HepG2 (cell line): Measurements from ENCODE around the gene WDR59. TPM values are rescaled to one million over a fixed set of nuclear protein-coding genes. Genes with fewer than 3 reads are reported as not detected.

ENCODE experiments used
- CSRNP1 ChIP-seq: sonication (generic); formaldehyde crosslinking; IDR thresholded peaks from 2 replicates; pipeline ENCODE4 v1.8.1; 2023; ENCODE audit warnings: mild to moderate bottlenecking, missing genetic modification reagents
- EZH2 ChIP-seq: conservative IDR thresholded peaks from 2 replicates; pipeline ENCODE4 v1.6.1; 2012; ENCODE audit warnings: mild to moderate bottlenecking, low read depth, low read length, moderate library complexity
- FOXA3 ChIP-seq: IDR thresholded peaks from 2 replicates; pipeline ENCODE4 v1.6.1; 2016; ENCODE audit warnings: missing genetic modification reagents, missing compliant biosample characterization
- GATA4 ChIP-seq: sonication (generic); IDR thresholded peaks from 2 replicates; pipeline ENCODE4 v1.6.1; 2016; ENCODE audit warnings: antibody characterized with exemption, low read depth, borderline replicate concordance
- GATAD2A ChIP-seq: IDR thresholded peaks from 2 replicates; pipeline ENCODE4 v1.6.1; 2016
- JDP2 ChIP-seq: sonication (generic); formaldehyde crosslinking; IDR thresholded peaks from 2 replicates; pipeline ENCODE4 v1.8.1; 2022; ENCODE audit warnings: missing genetic modification reagents, borderline replicate concordance
- MEIS1 ChIP-seq: sonication (generic); formaldehyde crosslinking; IDR thresholded peaks from 2 replicates; pipeline ENCODE4 v1.9.0; 2021; ENCODE audit warnings: mild to moderate bottlenecking, missing genetic modification reagents, moderate library complexity, borderline replicate concordance
- MIXL1 ChIP-seq: IDR thresholded peaks from 2 replicates; pipeline ENCODE4 v1.6.1; 2016
- MLLT10 ChIP-seq: sonication (generic); formaldehyde crosslinking; IDR thresholded peaks from 2 replicates; pipeline ENCODE4 v1.4.0; 2020; ENCODE audit warnings: missing genetic modification reagents
- PLSCR1 ChIP-seq: sonication (generic); formaldehyde crosslinking; IDR thresholded peaks from 2 replicates; pipeline ENCODE4 v1.5.0; 2020; ENCODE audit warnings: missing genetic modification reagents, mild to moderate bottlenecking, borderline replicate concordance
- POLR2AphosphoS2 ChIP-seq: IDR thresholded peaks from 2 replicates; pipeline ENCODE4 v1.6.1; 2011; ENCODE audit warnings: low read depth, low read length, improper control_type of control experiment
- SRSF9 ChIP-seq: fragments of 200-400 bp; formaldehyde crosslinking; IDR thresholded peaks from 2 replicates; pipeline ENCODE4 v1.6.1; 2018; ENCODE audit warnings: borderline replicate concordance, mild to moderate bottlenecking, low read depth, low read length; ENCODE audit not compliant: insufficient read depth, poor library complexity, severe bottlenecking
- TAF15 ChIP-seq: fragments of 200-400 bp; formaldehyde crosslinking; IDR thresholded peaks from one replicate; pipeline ENCODE4 v1.6.1; 2018; ENCODE audit warnings: mild to moderate bottlenecking, low read depth, low read length; ENCODE audit not compliant: poor library complexity, severe bottlenecking
- THYN1 ChIP-seq: sonication (generic); formaldehyde crosslinking; IDR thresholded peaks from 2 replicates; pipeline ENCODE4 v1.8.1; 2023; ENCODE audit warnings: low read depth, mild to moderate bottlenecking, moderate library complexity, missing genetic modification reagents, borderline replicate concordance
- TSC22D2 ChIP-seq: sonication (generic); formaldehyde crosslinking; IDR thresholded peaks from 2 replicates; pipeline ENCODE4 v1.5.1; 2020; ENCODE audit warnings: missing genetic modification reagents, mild to moderate bottlenecking, borderline replicate concordance
- ZBTB37 ChIP-seq: sonication (generic); formaldehyde crosslinking; IDR thresholded peaks from 2 replicates; pipeline ENCODE4 v1.4.0; 2020; ENCODE audit warnings: mild to moderate bottlenecking, missing genetic modification reagents
- ZKSCAN8 ChIP-seq: IDR thresholded peaks from 2 replicates; pipeline ENCODE4 v1.6.1; 2016; ENCODE audit warnings: borderline replicate concordance, missing genetic modification reagents, missing compliant biosample characterization
- ZNF101 ChIP-seq: sonication (generic); formaldehyde crosslinking; IDR thresholded peaks from 2 replicates; pipeline ENCODE4 v1.4.0; 2020; ENCODE audit warnings: mild to moderate bottlenecking, low read depth, missing genetic modification reagents, borderline replicate concordance
- ZNF619 ChIP-seq: sonication (generic); formaldehyde crosslinking; IDR thresholded peaks from 2 replicates; pipeline ENCODE4 v1.4.0; 2020; ENCODE audit warnings: mild to moderate bottlenecking, missing genetic modification reagents
- ZNF687 ChIP-seq: sonication (generic); formaldehyde crosslinking; IDR thresholded peaks from 2 replicates; pipeline ENCODE4 v1.5.1; 2020; ENCODE audit warnings: mild to moderate bottlenecking, missing genetic modification reagents, moderate library complexity
- ZNF749 ChIP-seq: sonication (generic); formaldehyde crosslinking; IDR thresholded peaks from 2 replicates; pipeline ENCODE4 v1.8.0; 2022; ENCODE audit warnings: mild to moderate bottlenecking, missing genetic modification reagents, moderate library complexity, borderline replicate concordance
- ZNF841 ChIP-seq: sonication (generic); formaldehyde crosslinking; IDR thresholded peaks from 2 replicates; pipeline ENCODE4 v1.8.1; 2023; ENCODE audit warnings: missing genetic modification reagents, borderline replicate concordance
- ZSCAN29 ChIP-seq: sonication (generic); formaldehyde crosslinking; conservative IDR thresholded peaks from 2 replicates; pipeline ENCODE4 v1.4.0; 2020; ENCODE audit warnings: mild to moderate bottlenecking, missing genetic modification reagents
- polyA plus RNA-seq, 8 experiments: library from polyadenylated mRNA; depleted of rRNA in 3 of 8; stranded (reverse) in 7 of 8; unstranded in 1 of 8; fragments of >200 nt; fragmentation: Illumina TruSeq in 4 of 8; extraction: Trizol in 4 of 8; gene quantifications; 2 replicates each; pipeline versions ENCODE4 v1.2.1 to v1.2.3, GENCODE V29; 2011 to 2016; ENCODE audit warnings: low read depth in 4 of 8, missing spikeins in 1 of 8, mixed read lengths in 1 of 8; ENCODE audit not compliant: insufficient read depth in 1 of 8
- total RNA-seq, 5 experiments: library from RNA; depleted of rRNA; stranded (reverse); fragments of >200 nt; fragmentation: Illumina TruSeq; extraction: Trizol; gene quantifications; 2 replicates each; pipeline ENCODE4 v1.2.3, GENCODE V29; 2016; ENCODE audit warnings: low read depth in 1 of 5

Gene WDR59
- total and polyA plus RNA-seq, 2 of the 13 experiments (the other 11 are each of a cell fraction or from before 2014, with no cell fraction given) = 65.2 to 306 TPM

- TF ChIP-seq PLSCR1 (CRISPR knock-in tag) = no peak
- no peak for TF ChIP-seq ZNF749 (CRISPR knock-in tag)
- TF ChIP-seq MLLT10 = no peak
- TF ChIP-seq GATAD2A (CRISPR knock-in tag) = no peak
- TF ChIP-seq FOXA3 = no peak
- no peak for TF ChIP-seq ZNF101 (CRISPR knock-in tag)
- no peak for TF ChIP-seq EZH2
- no peak for TF ChIP-seq SRSF9
- no peak for TF ChIP-seq ZSCAN29 (CRISPR knock-in tag)
- no peak for TF ChIP-seq ZKSCAN8
- TF ChIP-seq TSC22D2 (CRISPR knock-in tag) = no peak
- no peak for TF ChIP-seq POLR2AphosphoS2
- peak; percentile 29; the same call in 1 of the 2 replicates for TF ChIP-seq ZNF687 (CRISPR knock-in tag)
- no peak for TF ChIP-seq ZNF841 (CRISPR knock-in tag)
- TF ChIP-seq MEIS1 (CRISPR knock-in tag) = no peak
- no peak for TF ChIP-seq TAF15
- TF ChIP-seq ZNF619 (CRISPR knock-in tag) = no peak
- no peak for TF ChIP-seq MIXL1 (CRISPR knock-in tag)
- no peak for TF ChIP-seq GATA4
- TF ChIP-seq THYN1 (CRISPR knock-in tag) = no peak
- no peak for TF ChIP-seq ZBTB37 (CRISPR knock-in tag)
- no peak for TF ChIP-seq CSRNP1 (CRISPR knock-in tag)
- no peak for TF ChIP-seq JDP2 (CRISPR knock-in tag)
Measured at GRCh38 chr16:75000481-75001081, 15.7 kb upstream of the WDR59 start (continued).
